Psoas muscle (tissue), 8 donors: ENCODE data around the gene ASTN2. TPM values are rescaled to one million over a fixed set of nuclear protein-coding genes. Genes with fewer than 3 reads are reported as not detected.
"Not testable (repeated sequence)": the region's sequence is repeated elsewhere in the genome, so short reads cannot be mapped to it uniquely, and the experiment has no call there.

Source experiments
- ATAC-seq, 4 donors: fragments of 200-7000 bp; cut with Tn5 transposase; one replicate each; pipeline ENCODE4 v1.9.1; 2020; ENCODE audit warnings: moderate library complexity in 3 of 4, mild to moderate bottlenecking in 2 of 4
- DNase-seq, 2 donors: peaks; one replicate each; pipeline ENCODE4 v3.0.0-alpha.2; 2020
- H3K27ac ChIP-seq: fragments of 200-600 bp; one replicate; pipeline ENCODE4 v1.8.0; 2022
- H3K27me3 ChIP-seq, 3 donors: fragments of 200-600 bp in 1 of 3; one replicate each; pipeline versions ENCODE4 v1.6.1 to v1.8.0; 2013 to 2022; ENCODE audit warnings: low read length in 2 of 3, mild to moderate bottlenecking in 2 of 3, moderate library complexity in 1 of 3; ENCODE audit not compliant: insufficient read depth in 3 of 3
- H3K36me3 ChIP-seq, 2 donors: fragments of 200-600 bp in 1 of 2; one replicate each; pipeline versions ENCODE4 v1.6.1 to v1.8.0; 2013 to 2022; ENCODE audit warnings: low read depth in 1 of 2, mild to moderate bottlenecking in 1 of 2, moderate library complexity in 1 of 2; ENCODE audit not compliant: insufficient read depth in 1 of 2
- H3K4me1 ChIP-seq: fragments of 200-600 bp; one replicate; pipeline ENCODE4 v1.8.0; 2022
- H3K4me3 ChIP-seq: fragments of 200-600 bp; one replicate; pipeline ENCODE4 v1.8.0; 2022; ENCODE audit warnings: mild to moderate bottlenecking
- H3K9me3 ChIP-seq: fragments of 200-600 bp; one replicate; pipeline ENCODE4 v1.8.0; 2022
- WGBS, 3 donors: extraction: QIAGEN DNeasy Blood & Tissue Kit; methylation state at CpG; one replicate each; pipeline versions ENCODE4 v1.1.6 to v1.1.7; 2013; 5-methylcytosine and 5-hydroxymethylcytosine counted together
- intact Hi-C, 2 donors: fragments of 100-400 bp; cut with DNase I; formaldehyde crosslinking; loops; one replicate each; pipeline versions ENCODE4 v1.11.0 to v1.14.2; 2022
- polyA plus RNA-seq, 3 donors: library from polyadenylated mRNA; stranded (reverse); fragments of 200-250 nt; gene quantifications; one replicate each; pipeline ENCODE4 v1.2.3, GENCODE V29; 2013
- total RNA-seq, 4 donors: library from RNA; stranded (reverse); fragmentation: NEBNext Ultra II Directional in 2 of 4; extraction: Animal tissue kit (Norgen Biotek cat#: 25700) in 2 of 4; gene quantifications; one replicate each; pipeline versions ENCODE4 v1.2.1 to v1.2.4, GENCODE V29; 2021 to 2023
- TF ChIP-seq, protein P1 (sequence below): fragments of 200-600 bp; IDR thresholded peaks from one replicate; pipeline ENCODE4 v1.8.0; 2022; ENCODE audit warnings: antibody characterized with exemption
- donor health status: healthy with polysubstance abuse.
- donor health status: DM: no; HTN: no; CAD: no; lungs with moderate emphysema.
- donor health status: Bipolar disorder and iron deficiency.
- donor health status: healthy.
- donor health status: DM: yes; HTN: yes; CAD: no.
- donor health status: DM: no; HTN: no; CAD: no.
- donor health status: DM: no; HTN: no; CAD: no.
- donor health status: DM: yes; HTN: yes; CAD: no.

ASTN2 gene
- total and polyA plus RNA-seq, 7 donors, result 2.0 to 10.3 (median 3.3) TPM

- Histone ChIP-seq H3K9me3 (no peaks in the 10 kb centered on the region), H3K4me1 (peaks cover 65% of the 10 kb centered on the region), H3K4me3 (no peak overlapping the region), H3K36me3 (peaks cover 0 to 5% of the 10 kb centered on the region in 2 donors), H3K27me3 (no peaks in the 10 kb centered on the region), H3K27ac (no peak overlapping the region)
- TF ChIP-seq, protein P1, sequence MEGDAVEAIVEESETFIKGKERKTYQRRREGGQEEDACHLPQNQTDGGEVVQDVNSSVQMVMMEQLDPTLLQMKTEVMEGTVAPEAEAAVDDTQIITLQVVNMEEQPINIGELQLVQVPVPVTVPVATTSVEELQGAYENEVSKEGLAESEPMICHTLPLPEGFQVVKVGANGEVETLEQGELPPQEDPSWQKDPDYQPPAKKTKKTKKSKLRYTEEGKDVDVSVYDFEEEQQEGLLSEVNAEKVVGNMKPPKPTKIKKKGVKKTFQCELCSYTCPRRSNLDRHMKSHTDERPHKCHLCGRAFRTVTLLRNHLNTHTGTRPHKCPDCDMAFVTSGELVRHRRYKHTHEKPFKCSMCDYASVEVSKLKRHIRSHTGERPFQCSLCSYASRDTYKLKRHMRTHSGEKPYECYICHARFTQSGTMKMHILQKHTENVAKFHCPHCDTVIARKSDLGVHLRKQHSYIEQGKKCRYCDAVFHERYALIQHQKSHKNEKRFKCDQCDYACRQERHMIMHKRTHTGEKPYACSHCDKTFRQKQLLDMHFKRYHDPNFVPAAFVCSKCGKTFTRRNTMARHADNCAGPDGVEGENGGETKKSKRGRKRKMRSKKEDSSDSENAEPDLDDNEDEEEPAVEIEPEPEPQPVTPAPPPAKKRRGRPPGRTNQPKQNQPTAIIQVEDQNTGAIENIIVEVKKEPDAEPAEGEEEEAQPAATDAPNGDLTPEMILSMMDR, result no peak
- intact Hi-C loops, result no loop called here
- DNase-seq (no peak), ATAC-seq (no peak)
- WGBS, 3 donors, result 83 to 92% (median 89%) methylated on average over 3 of the region's 3 CpGs
Observed at GRCh38 chr9:116691607-116692006, 723.2 kb downstream of the ASTN2 start.

GRCh38 chr9:116690805-116691204 is 724.1 kb downstream of the ASTN2 start:
- H3K4me3 ChIP-seq, H3K36me3 ChIP-seq, ATAC-seq, intact Hi-C loops, H3K27me3 ChIP-seq, DNase-seq, H3K9me3 ChIP-seq, H3K27ac ChIP-seq: not testable (repeated sequence)
- H3K4me1 ChIP-seq, result peaks cover 60% of the 10 kb centered on the region

GRCh38 chr9:116689486-116690032 is 725.3 kb downstream of the ASTN2 start:
- H3K4me3 ChIP-seq, result peak overlapping the region; percentile 74
- TF ChIP-seq, protein P1, result no peak
- intact Hi-C loops, result no loop called here
- H3K36me3 ChIP-seq, result no peaks in the 10 kb centered on the region
- peak overlapping the region; percentile 30 for H3K27ac ChIP-seq
- H3K27me3 ChIP-seq, result no peaks in the 10 kb centered on the region
- ATAC-seq (no peak), DNase-seq (no peak)
- WGBS, 3 donors, result 90 to 96% (median 94%) methylated on average over 3 of the region's 3 CpGs
- H3K4me1 ChIP-seq, result peaks cover 52% of the 10 kb centered on the region
- H3K9me3 ChIP-seq, result no peaks in the 10 kb centered on the region

DNA sequence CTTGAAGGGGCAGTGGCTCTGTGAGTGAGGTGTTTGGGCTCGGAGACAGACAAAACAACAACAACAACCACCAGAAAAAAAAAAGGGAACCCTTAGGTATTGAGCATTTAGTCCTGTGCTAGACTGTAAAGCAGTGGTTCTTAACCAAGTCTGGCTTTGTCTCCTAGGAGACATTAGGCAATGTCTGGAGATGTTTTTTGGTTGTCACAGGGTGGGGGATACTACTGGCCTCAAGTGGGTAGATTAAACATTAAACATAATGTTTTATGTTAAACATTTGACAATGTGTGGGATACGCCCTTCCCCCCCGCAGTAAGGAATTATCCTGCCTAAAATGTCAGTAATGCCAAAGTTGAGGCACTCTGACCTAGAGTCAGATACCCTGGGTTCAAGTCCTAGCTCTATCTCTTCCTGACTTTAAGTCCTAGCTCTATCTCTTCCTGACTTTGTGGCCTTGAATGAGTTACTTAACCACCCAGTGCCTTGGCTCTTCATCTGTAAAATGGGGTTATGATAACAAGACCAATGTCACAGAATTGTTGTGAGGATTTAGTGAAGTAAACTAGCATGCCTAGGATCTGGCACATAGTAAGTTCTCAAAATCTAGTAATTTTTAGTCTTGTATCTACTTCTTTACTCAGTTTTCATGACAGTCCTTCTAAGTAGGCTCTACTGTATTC is 725.9 kb downstream of the ASTN2 start:
- no peak for DNase-seq
- peak overlapping the region; percentile 74 for H3K4me3 ChIP-seq
- no peaks in the 10 kb centered on the region for H3K36me3 ChIP-seq
- TF ChIP-seq, protein P1, result no peak
- intact Hi-C loops, result no loop called here
- H3K4me1 ChIP-seq, result peaks cover 48% of the 10 kb centered on the region
- H3K27ac ChIP-seq, result peak overlapping the region; percentile 30
- H3K27me3 ChIP-seq, result no peaks in the 10 kb centered on the region
- 90 to 96% (median 95%) methylated on average over 3 of the region's 3 CpGs for WGBS, 3 donors
- no peaks in the 10 kb centered on the region for H3K9me3 ChIP-seq
- ATAC-seq, result no peak

- intact Hi-C loops, result no loop called here
- peak overlapping the region; percentile 92 for H3K27ac ChIP-seq
- H3K27me3 ChIP-seq, result no peaks in the 10 kb centered on the region
- H3K4me1 ChIP-seq, result peaks cover 38% of the 10 kb centered on the region
- ATAC-seq (peak; percentile 7 to 28 (median 16)), DNase-seq (no peak)
- H3K4me3 ChIP-seq, result peak overlapping the region; percentile 74
- 8 to 13% (median 12%) methylated on average over 7 of the region's 7 CpGs for WGBS, 3 donors
- no peaks in the 10 kb centered on the region for H3K9me3 ChIP-seq
- TF ChIP-seq, protein P1, result no peak
- H3K36me3 ChIP-seq, result no peaks in the 10 kb centered on the region
Observed at GRCh38 chr9:116687754-116688135, 727.1 kb downstream of the ASTN2 start.
